Mesothelial cell of epicardium (in vitro differentiated cells): Measurements from ENCODE around the gene TBC1D9B. TPM values are rescaled to one million over a fixed set of nuclear protein-coding genes. Genes with fewer than 3 reads are reported as not detected.
A peak's percentile ranks its signal among the peaks of the same experiment; 100 is the strongest.

Experiments used
- DNase-seq, 2 experiments: peaks; one replicate each; pipeline ENCODE4 v3.0.0; 2021; ENCODE audit warnings: low spot score in 2 of 2; ENCODE audit not compliant: unreplicated experiment in 2 of 2
- H3K27ac Mint-ChIP-seq: 2 replicates; pipeline ENCODE4 v1.8.0; 2021; ENCODE audit warnings: mixed read lengths
- H3K27me3 Mint-ChIP-seq: 2 replicates; pipeline ENCODE4 v1.8.0; 2021; ENCODE audit warnings: low read depth, mixed read lengths
- H3K36me3 Mint-ChIP-seq: 2 replicates; pipeline ENCODE4 v1.8.0; 2021; ENCODE audit warnings: mixed read lengths
- H3K4me1 Mint-ChIP-seq: 2 replicates; pipeline ENCODE4 v1.8.0; 2021; ENCODE audit warnings: mixed read lengths
- H3K4me3 Mint-ChIP-seq: 2 replicates; pipeline ENCODE4 v1.8.0; 2021; ENCODE audit warnings: mild to moderate bottlenecking, moderate library complexity, mixed read lengths
- H3K9me3 Mint-ChIP-seq: 2 replicates; pipeline ENCODE4 v1.8.0; 2021; ENCODE audit warnings: mixed read lengths
- CTCF ChIP-seq: fragments of 200-600 bp; sonication (generic); IDR thresholded peaks from one replicate; pipeline ENCODE4 v1.5.0; 2021; ENCODE audit warnings: antibody characterized with exemption; ENCODE audit not compliant: unreplicated experiment
- total RNA-seq: library from RNA; stranded (reverse); gene quantifications from 3 replicates; pipeline ENCODE4 v1.2.1, GENCODE V29; 2021

The TBC1D9B gene
- total RNA-seq, 1 donor from 2014 or later, result 139 TPM

- Mint-ChIP-seq H3K9me3 (no peaks in the 10 kb centered on the region), H3K36me3 (peaks cover 23% of the 10 kb centered on the region), H3K27ac (no peak overlapping the region), H3K4me3 (no peak overlapping the region), H3K27me3 (no peaks in the 10 kb centered on the region), H3K4me1 (no peaks in the 10 kb centered on the region)
- no peak for TF ChIP-seq CTCF
- DNase-seq, result no peak
Measured at GRCh38 chr5:179895861-179896260, 11.8 kb downstream of the TBC1D9B start.

- DNase-seq, result no peak
- TF ChIP-seq CTCF, result no peak
- Mint-ChIP-seq H3K27ac (no peak overlapping the region), H3K9me3 (no peaks in the 10 kb centered on the region), H3K36me3 (peaks cover 28% of the 10 kb centered on the region), H3K27me3 (no peaks in the 10 kb centered on the region), H3K4me3 (no peak overlapping the region), H3K4me1 (no peaks in the 10 kb centered on the region)
Measured at GRCh38 chr5:179893958-179894895, 13.5 kb downstream of the TBC1D9B start.

GRCh38 chr5:179893076-179893957, 14.4 kb downstream of the TBC1D9B start:
- no peak for TF ChIP-seq CTCF
- H3K36me3 Mint-ChIP-seq, result peaks cover 29% of the 10 kb centered on the region
- H3K9me3 Mint-ChIP-seq, result no peaks in the 10 kb centered on the region
- no peaks in the 10 kb centered on the region for H3K4me1 Mint-ChIP-seq
- H3K27ac Mint-ChIP-seq, result peak overlapping the region; percentile 12
- H3K27me3 Mint-ChIP-seq, result no peaks in the 10 kb centered on the region
- H3K4me3 Mint-ChIP-seq, result no peak overlapping the region
- no peak for DNase-seq

- Mint-ChIP-seq H3K27me3 (no peaks in the 10 kb centered on the region), H3K4me3 (no peak overlapping the region), H3K27ac (no peak overlapping the region), H3K4me1 (no peaks in the 10 kb centered on the region), H3K36me3 (peaks cover 33% of the 10 kb centered on the region), H3K9me3 (no peaks in the 10 kb centered on the region)
- TF ChIP-seq CTCF, result no peak
- no peak for DNase-seq
Measured at GRCh38 chr5:179892255-179892654, 15.4 kb downstream of the TBC1D9B start.

- Mint-ChIP-seq H3K9me3 (no peaks in the 10 kb centered on the region), H3K27me3 (no peaks in the 10 kb centered on the region), H3K4me1 (no peaks in the 10 kb centered on the region), H3K27ac (no peak overlapping the region), H3K36me3 (peaks cover 45% of the 10 kb centered on the region), H3K4me3 (no peak overlapping the region)
- DNase-seq, result no peak
- TF ChIP-seq CTCF, result no peak
Measured at GRCh38 chr5:179890751-179891682, 16.7 kb downstream of the TBC1D9B start.
